ENCODE results near the gene EMC1. TPM values are rescaled to one million over a fixed set of nuclear protein-coding genes. Genes with fewer than 3 reads are reported as not detected.

The EMC1 gene
- total RNA-seq, 1 donor from 2014 or later: 93.0 TPM

- H3K4me3 ChIP-seq: no peak overlapping the region
- no peak for TF ChIP-seq CTCF (IDR thresholded peaks at IDR 0.05)
- no peaks in the 10 kb centered on the region for H3K27me3 ChIP-seq
- peaks cover 81 to 94% of the 10 kb centered on the region in 2 donors for H3K36me3 ChIP-seq
- H3K9me3 ChIP-seq: no peaks in the 10 kb centered on the region
- DNase-seq (ENCODE audit: low spot score in 2 of 2): no peak
- H3K27ac ChIP-seq: no peak overlapping the region
- intact Hi-C loops (cut with DNase I): no loop called here
- H3K4me1 ChIP-seq: no peaks in the 10 kb centered on the region
Observed at GRCh38 chr1:19193004-19193403, 58.3 kb downstream of the EMC1 start.

GRCh38 chr1:19191811-19192210 is 59.5 kb downstream of the EMC1 start:
- DNase-seq (ENCODE audit: low spot score in 2 of 2): no peak
- Histone ChIP-seq H3K9me3 (no peaks in the 10 kb centered on the region), H3K4me3 (no peak overlapping the region), H3K4me1 (no peaks in the 10 kb centered on the region), H3K27ac (no peak overlapping the region), H3K36me3 (peaks cover 79 to 92% of the 10 kb centered on the region in 2 donors), H3K27me3 (no peaks in the 10 kb centered on the region)
- intact Hi-C loops (cut with DNase I): no loop called here
- TF ChIP-seq CTCF (IDR thresholded peaks at IDR 0.05): no peak

GRCh38 chr1:19190468-19190867 is 60.9 kb downstream of the EMC1 start:
- no peak for TF ChIP-seq CTCF (IDR thresholded peaks at IDR 0.05)
- intact Hi-C loops (cut with DNase I): no loop called here
- Histone ChIP-seq H3K4me3 (no peak overlapping the region), H3K4me1 (no peaks in the 10 kb centered on the region), H3K27ac (no peak overlapping the region), H3K27me3 (no peaks in the 10 kb centered on the region), H3K9me3 (no peaks in the 10 kb centered on the region), H3K36me3 (peaks cover 79 to 93% of the 10 kb centered on the region in 2 donors)
- no peak for DNase-seq (ENCODE audit: low spot score in 2 of 2)

- H3K9me3 ChIP-seq: no peaks in the 10 kb centered on the region
- H3K4me1 ChIP-seq: no peaks in the 10 kb centered on the region
- no peak for TF ChIP-seq CTCF (IDR thresholded peaks at IDR 0.05)
- intact Hi-C loops (cut with DNase I): no loop called here
- no peaks in the 10 kb centered on the region for H3K27me3 ChIP-seq
- H3K36me3 ChIP-seq: peaks cover 81 to 95% of the 10 kb centered on the region in 2 donors
- DNase-seq (ENCODE audit: low spot score in 2 of 2): no peak
- H3K4me3 ChIP-seq: no peak overlapping the region
- H3K27ac ChIP-seq: no peak overlapping the region
Observed at GRCh38 chr1:19189270-19189669, 62.1 kb downstream of the EMC1 start.

- TF ChIP-seq CTCF (IDR thresholded peaks at IDR 0.05): no peak
- Histone ChIP-seq H3K27ac (no peak overlapping the region), H3K4me1 (no peaks in the 10 kb centered on the region), H3K27me3 (no peaks in the 10 kb centered on the region), H3K36me3 (peaks cover 81 to 95% of the 10 kb centered on the region in 2 donors), H3K9me3 (no peaks in the 10 kb centered on the region), H3K4me3 (no peak overlapping the region)
- DNase-seq (ENCODE audit: low spot score in 2 of 2): no peak
- intact Hi-C loops (cut with DNase I): no loop called here
Observed at GRCh38 chr1:19187852-19188251, 63.5 kb downstream of the EMC1 start.

- Histone ChIP-seq H3K9me3 (no peaks in the 10 kb centered on the region), H3K4me1 (no peaks in the 10 kb centered on the region), H3K36me3 (peaks cover 74 to 93% of the 10 kb centered on the region in 2 donors), H3K27ac (no peak overlapping the region), H3K27me3 (no peaks in the 10 kb centered on the region), H3K4me3 (no peak overlapping the region)
- TF ChIP-seq CTCF (IDR thresholded peaks at IDR 0.05): no peak
- no peak for DNase-seq (ENCODE audit: low spot score in 2 of 2)
- intact Hi-C loops (cut with DNase I): no loop called here
Observed at GRCh38 chr1:19186001-19186400, 65.3 kb downstream of the EMC1 start.

Data from ascending aorta (tissue), 2 donors.